ENCODE data around the gene MEIS2.
"Not testable (repeated sequence)": the region's sequence is repeated elsewhere in the genome, so short reads cannot be mapped to it uniquely, and the experiment has no call there.

Gene MEIS2

GRCh38 chr15:37009288-37009687 lies 91.1 kb downstream of the MEIS2 start:
- no peak for DNase-seq (ENCODE audit: low spot score)

- DNase-seq (ENCODE audit: low spot score): no peak
Observed at GRCh38 chr15:37008205-37008604, 92.1 kb downstream of the MEIS2 start.

GRCh38 chr15:37007301-37007700 lies 93.0 kb downstream of the MEIS2 start:
- no peak for DNase-seq (ENCODE audit: low spot score)

- DNase-seq (ENCODE audit: low spot score): no peak
Observed at GRCh38 chr15:37004981-37005735, 95.2 kb downstream of the MEIS2 start.

GRCh38 chr15:37004373-37004869 lies 95.9 kb downstream of the MEIS2 start:
- DNase-seq (ENCODE audit: low spot score): no peak

- no peak for DNase-seq (ENCODE audit: low spot score)
Observed at GRCh38 chr15:37002041-37002672, 98.2 kb downstream of the MEIS2 start.

GRCh38 chr15:37001417-37001816 lies 98.9 kb downstream of the MEIS2 start:
- no peak for DNase-seq (ENCODE audit: low spot score)

GRCh38 chr15:36999778-37000177 lies 100.6 kb downstream of the MEIS2 start:
- no peak for DNase-seq (ENCODE audit: low spot score)

GRCh38 chr15:36996538-36997181 lies 103.7 kb downstream of the MEIS2 start:
- no peak for DNase-seq (ENCODE audit: low spot score)

- no peak for DNase-seq (ENCODE audit: low spot score)
Observed at GRCh38 chr15:36996121-36996520, 104.2 kb downstream of the MEIS2 start.

GRCh38 chr15:36994790-36995189 lies 105.6 kb downstream of the MEIS2 start:
- DNase-seq (ENCODE audit: low spot score): no peak

GRCh38 chr15:36992454-36992853 lies 107.9 kb downstream of the MEIS2 start:
- no peak for DNase-seq (ENCODE audit: low spot score)

GRCh38 chr15:36988947-36989346 lies 111.4 kb downstream of the MEIS2 start:
- no peak for DNase-seq (ENCODE audit: low spot score)

- no peak for DNase-seq (ENCODE audit: low spot score)
Observed at GRCh38 chr15:36982430-36982829, 117.9 kb downstream of the MEIS2 start.

GRCh38 chr15:36980281-36980680 lies 120.1 kb downstream of the MEIS2 start:
- not testable (repeated sequence) for DNase-seq (ENCODE audit: low spot score)

- DNase-seq (ENCODE audit: low spot score): no peak
Observed at GRCh38 chr15:36978625-36979024, 121.7 kb downstream of the MEIS2 start.

GRCh38 chr15:36978126-36978525 lies 122.2 kb downstream of the MEIS2 start:
- no peak for DNase-seq (ENCODE audit: low spot score)

GRCh38 chr15:36977659-36978058 lies 122.7 kb downstream of the MEIS2 start:
- no peak for DNase-seq (ENCODE audit: low spot score)

- no peak for DNase-seq (ENCODE audit: low spot score)
Observed at GRCh38 chr15:36972704-36973103, 127.6 kb downstream of the MEIS2 start.

GRCh38 chr15:36970522-36970921 lies 129.8 kb downstream of the MEIS2 start:
- DNase-seq (ENCODE audit: low spot score): no peak

- no peak for DNase-seq (ENCODE audit: low spot score)
Observed at GRCh38 chr15:36967929-36968328, 132.4 kb downstream of the MEIS2 start.

GRCh38 chr15:36966708-36967107 lies 133.6 kb downstream of the MEIS2 start:
- DNase-seq (ENCODE audit: low spot score): no peak

All from D341Med (cell line).